Osteocyte (in vitro differentiated cells): Measurements from ENCODE around the gene HRC. TPM values are rescaled to one million over a fixed set of nuclear protein-coding genes. Genes with fewer than 3 reads are reported as not detected.

Experiments used
- DNase-seq: peaks from one replicate; pipeline ENCODE4 v3.0.0; 2021; ENCODE audit warnings: mixed read lengths; ENCODE audit not compliant: unreplicated experiment; ENCODE audit errors: extremely low spot score
- H3K27ac Mint-ChIP-seq: one replicate; pipeline ENCODE4 v1.8.0; 2021; ENCODE audit warnings: mild to moderate bottlenecking, mixed read lengths; ENCODE audit not compliant: unreplicated experiment
- H3K27me3 Mint-ChIP-seq: one replicate; pipeline ENCODE4 v1.8.0; 2021; ENCODE audit warnings: mixed read lengths; ENCODE audit not compliant: unreplicated experiment
- H3K36me3 Mint-ChIP-seq: one replicate; pipeline ENCODE4 v1.8.0; 2021; ENCODE audit warnings: mixed read lengths; ENCODE audit not compliant: unreplicated experiment
- H3K4me1 Mint-ChIP-seq: one replicate; pipeline ENCODE4 v1.8.0; 2021; ENCODE audit warnings: mixed read lengths; ENCODE audit not compliant: unreplicated experiment
- H3K4me3 Mint-ChIP-seq: one replicate; pipeline ENCODE4 v1.8.0; 2021; ENCODE audit warnings: mild to moderate bottlenecking, moderate library complexity, mixed read lengths; ENCODE audit not compliant: unreplicated experiment
- H3K9me3 Mint-ChIP-seq: one replicate; pipeline ENCODE4 v1.8.0; 2021; ENCODE audit warnings: mixed read lengths; ENCODE audit not compliant: unreplicated experiment
- CTCF ChIP-seq: fragments of 200-600 bp; sonication (generic); IDR thresholded peaks from 2 replicates; pipeline ENCODE4 v1.5.0; 2021; ENCODE audit warnings: antibody characterized with exemption, mild to moderate bottlenecking, moderate library complexity
- long read RNA-seq: library from polyadenylated mRNA; unstranded; transcript quantifications from one replicate; pipeline ENCODE4 v2.0.0, GENCODE V29; 2021
- total RNA-seq: library from RNA; stranded (reverse); gene quantifications from 2 replicates; pipeline ENCODE4 v1.2.1, GENCODE V29; 2021

Gene HRC
- total RNA-seq, result not detected in 2 replicates
- long read RNA-seq, result 0 reads

- Mint-ChIP-seq H3K36me3 (peaks cover 2% of the 10 kb centered on the region), H3K9me3 (peaks cover 3% of the 10 kb centered on the region)
Measured at GRCh38 chr19:49155005-49155819, at the start of gene HRC. TSS of gene HRC (minus strand) at chr19:49155396. CDS start at chr19:49155237, 159 bp downstream.

GRCh38 chr19:49201042-49201441 is 45.8 kb upstream of the HRC start:
- H3K9me3 Mint-ChIP-seq, result no peaks in the 10 kb centered on the region
- no peak for DNase-seq
- no peak overlapping the region for H3K27ac Mint-ChIP-seq
- no peaks in the 10 kb centered on the region for H3K27me3 Mint-ChIP-seq
- H3K36me3 Mint-ChIP-seq, result peaks cover 20% of the 10 kb centered on the region
- H3K4me3 Mint-ChIP-seq, result no peak overlapping the region
- H3K4me1 Mint-ChIP-seq, result peaks cover 22% of the 10 kb centered on the region
- no peak for TF ChIP-seq CTCF

More at GRCh38 chr19:49155005-49155819, at the start of gene HRC:
- Mint-ChIP-seq H3K4me3 (peak within 1 kb of the TSS; percentile 2), H3K4me1 (peaks cover 18% of the 10 kb centered on the region), H3K27me3 (peaks cover 2% of the 10 kb centered on the region), H3K27ac (no peak within 1 kb of the TSS)
- DNase-seq, result no peak
- no peak for TF ChIP-seq CTCF

- Mint-ChIP-seq H3K9me3 (no peaks in the 10 kb centered on the region), H3K4me1 (peaks cover 22% of the 10 kb centered on the region), H3K27ac (no peak overlapping the region), H3K4me3 (no peak overlapping the region), H3K27me3 (no peaks in the 10 kb centered on the region), H3K36me3 (peaks cover 20% of the 10 kb centered on the region)
- TF ChIP-seq CTCF, result no peak
- no peak for DNase-seq
Measured at GRCh38 chr19:49200238-49200862, 45.2 kb upstream of the HRC start.

- H3K27me3 Mint-ChIP-seq, result no peaks in the 10 kb centered on the region
- H3K4me3 Mint-ChIP-seq, result no peak overlapping the region
- H3K27ac Mint-ChIP-seq, result no peak overlapping the region
- no peaks in the 10 kb centered on the region for H3K9me3 Mint-ChIP-seq
- H3K36me3 Mint-ChIP-seq, result peaks cover 16% of the 10 kb centered on the region
- no peak for DNase-seq
- peaks cover 5% of the 10 kb centered on the region for H3K4me1 Mint-ChIP-seq
- no peak for TF ChIP-seq CTCF
Measured at GRCh38 chr19:49196527-49197240, 41.5 kb upstream of the HRC start.

GRCh38 chr19:49194408-49194807 is 39.2 kb upstream of the HRC start:
- Mint-ChIP-seq H3K27me3 (no peaks in the 10 kb centered on the region), H3K36me3 (peaks cover 19% of the 10 kb centered on the region), H3K4me1 (peaks cover 5% of the 10 kb centered on the region), H3K27ac (no peak overlapping the region), H3K9me3 (no peaks in the 10 kb centered on the region), H3K4me3 (no peak overlapping the region)
- no peak for DNase-seq
- TF ChIP-seq CTCF, result no peak
